HG03521 (cell line): ENCODE data around the gene STUM.
"Not testable (repeated sequence)": the region's sequence is repeated elsewhere in the genome, so short reads cannot be mapped to it uniquely, and the experiment has no call there.

Experiments used
- ATAC-seq: cut with Tn5 transposase; IDR thresholded peaks from one replicate; pipeline ENCODE4 v1.9.1; 2021; ENCODE audit warnings: mild to moderate bottlenecking, moderate library complexity; ENCODE audit not compliant: unreplicated experiment

Gene STUM

GRCh38 chr1:226635456-226635941, 86.9 kb downstream of the STUM start:
- no peak for ATAC-seq

- no peak for ATAC-seq
These were observed 88.2 kb downstream of the STUM start for GRCh38 chr1:226636847-226637096.

- no peak for ATAC-seq
These were observed 88.8 kb downstream of the STUM start for GRCh38 chr1:226637147-226637935.

GRCh38 chr1:226638001-226638601, 89.5 kb downstream of the STUM start:
- ATAC-seq = no peak

GRCh38 chr1:226638608-226639007, 90.0 kb downstream of the STUM start:
- ATAC-seq = no peak

- not testable (repeated sequence) for ATAC-seq
These were observed 90.6 kb downstream of the STUM start for GRCh38 chr1:226639206-226639605.

- no peak for ATAC-seq
These were observed 91.1 kb downstream of the STUM start for GRCh38 chr1:226639631-226640061.

- ATAC-seq = no peak
These were observed 92.0 kb downstream of the STUM start for GRCh38 chr1:226640321-226641136.

GRCh38 chr1:226641671-226642231, 93.2 kb downstream of the STUM start:
- no peak for ATAC-seq

GRCh38 chr1:226642421-226642820, 93.9 kb downstream of the STUM start:
- ATAC-seq = no peak

GRCh38 chr1:226643177-226643576, 94.6 kb downstream of the STUM start:
- peak; percentile 63 for ATAC-seq

- ATAC-seq = no peak
These were observed 95.3 kb downstream of the STUM start for GRCh38 chr1:226643611-226644540.

GRCh38 chr1:226644541-226645176, 96.1 kb downstream of the STUM start:
- no peak for ATAC-seq

- no peak for ATAC-seq
These were observed 96.9 kb downstream of the STUM start for GRCh38 chr1:226645279-226645976.

GRCh38 chr1:226646026-226646869, 97.7 kb downstream of the STUM start:
- ATAC-seq = no peak

- no peak for ATAC-seq
These were observed 98.4 kb downstream of the STUM start for GRCh38 chr1:226646870-226647449.

GRCh38 chr1:226647719-226648118, 99.2 kb downstream of the STUM start:
- no peak for ATAC-seq

- no peak for ATAC-seq
These were observed 99.9 kb downstream of the STUM start for GRCh38 chr1:226648421-226648820.
